GM23338 (cell line): ENCODE results near the gene PSMB3. TPM values are rescaled to one million over a fixed set of nuclear protein-coding genes. Genes with fewer than 3 reads are reported as not detected.

Experiments
- ATAC-seq: fragments of 200-7000 bp; cut with Tn5 transposase; 3 replicates; pipeline ENCODE4 v1.9.1; 2020
- DNase-seq: peaks from one replicate; pipeline ENCODE4 v3.0.0-alpha.2; 2015; ENCODE audit warnings: low spot score
- H2AFZ ChIP-seq: fragments of 200-600 bp; sonication (generic); 2 replicates; pipeline ENCODE4 v1.8.0; 2016; ENCODE audit warnings: antibody characterized with exemption, mild to moderate bottlenecking, moderate library complexity
- H3F3A ChIP-seq: fragments of 200-600 bp; sonication (generic); replicated peaks from 2 replicates; pipeline ENCODE4 v1.8.0; 2017; ENCODE audit warnings: antibody characterized with exemption, mixed run types, low read depth
- H3K27ac ChIP-seq: fragments of 200-600 bp; sonication (generic); 2 replicates; pipeline ENCODE4 v1.6.1; 2016; ENCODE audit warnings: low read depth
- H3K27me3 ChIP-seq: fragments of 200-600 bp; sonication (generic); 2 replicates; pipeline ENCODE4 v1.8.0; 2016; ENCODE audit warnings: mild to moderate bottlenecking, mixed run types, moderate library complexity; ENCODE audit not compliant: insufficient read depth
- H3K36me3 ChIP-seq: fragments of 200-600 bp; sonication (generic); 2 replicates; pipeline ENCODE4 v1.8.0; 2016; ENCODE audit warnings: mild to moderate bottlenecking; ENCODE audit not compliant: insufficient read depth
- H3K4me1 ChIP-seq: fragments of 200-600 bp; sonication (generic); 2 replicates; pipeline ENCODE4 v1.8.0; 2016; ENCODE audit warnings: mild to moderate bottlenecking, moderate library complexity; ENCODE audit not compliant: insufficient read depth
- H3K4me2 ChIP-seq: fragments of 200-600 bp; sonication (generic); 2 replicates; pipeline ENCODE4 v1.7.1; 2017; ENCODE audit warnings: mixed run types
- H3K4me3 ChIP-seq: fragments of 200-600 bp; sonication (generic); 2 replicates; pipeline ENCODE4 v1.6.1; 2016; ENCODE audit warnings: mixed run types
- H3K79me2 ChIP-seq: fragments of 200-600 bp; sonication (generic); replicated peaks from 2 replicates; pipeline ENCODE4 v1.8.0; 2017; ENCODE audit warnings: mild to moderate bottlenecking; ENCODE audit not compliant: insufficient read depth
- H3K9me2 ChIP-seq: fragments of 200-600 bp; sonication (generic); 2 replicates; pipeline ENCODE4 v1.8.0; 2017; ENCODE audit not compliant: insufficient read depth
- H4K20me1 ChIP-seq: fragments of 200-600 bp; sonication (generic); replicated peaks from 2 replicates; pipeline ENCODE4 v1.8.0; 2017; ENCODE audit warnings: mild to moderate bottlenecking; ENCODE audit not compliant: insufficient read depth
- H3K27ac Mint-ChIP-seq: 2 replicates; pipeline ENCODE4 v1.8.0; 2020; ENCODE audit warnings: inconsistent platforms, mild to moderate bottlenecking, moderate library complexity, mixed read lengths
- H3K27me3 Mint-ChIP-seq: 3 replicates; pipeline ENCODE4 v1.8.0; 2022; ENCODE audit warnings: low read depth, mild to moderate bottlenecking, moderate library complexity, mixed read lengths, inconsistent platforms; ENCODE audit not compliant: insufficient read depth, poor library complexity
- H3K36me3 Mint-ChIP-seq: 3 replicates; pipeline ENCODE4 v1.8.0; 2021; ENCODE audit warnings: low read depth, mild to moderate bottlenecking, inconsistent platforms, moderate library complexity, mixed read lengths
- H3K4me1 Mint-ChIP-seq: 3 replicates; pipeline ENCODE4 v1.8.0; 2020; ENCODE audit warnings: mild to moderate bottlenecking, inconsistent platforms, mixed read lengths
- H3K4me3 Mint-ChIP-seq: 3 replicates; pipeline ENCODE4 v1.8.0; 2021; ENCODE audit warnings: moderate library complexity, mild to moderate bottlenecking, inconsistent platforms, mixed read lengths
- H3K9me3 Mint-ChIP-seq: 3 replicates; pipeline ENCODE4 v1.8.0; 2020; ENCODE audit warnings: moderate library complexity, mild to moderate bottlenecking, inconsistent platforms, mixed read lengths
- CREB1 ChIP-seq: fragments of 250-450 bp; sonication (Bioruptor Pico); IDR thresholded peaks from 2 replicates; pipeline ENCODE4 v1.5.0; 2020; ENCODE audit warnings: low read depth, mild to moderate bottlenecking, moderate library complexity
- EZH2 ChIP-seq: fragments of 200-600 bp; sonication (generic); IDR thresholded peaks from one replicate; pipeline ENCODE4 v1.8.0; 2017; ENCODE audit warnings: antibody characterized with exemption, mild to moderate bottlenecking, low read depth; ENCODE audit not compliant: unreplicated experiment
- EZH2phosphoT487 ChIP-seq: fragments of 200-600 bp; sonication (generic); IDR thresholded peaks from one replicate; pipeline ENCODE4 v1.8.1; 2018; ENCODE audit warnings: antibody characterized with exemption; ENCODE audit not compliant: unreplicated experiment
- JUNB ChIP-seq: IDR thresholded peaks from one replicate; pipeline ENCODE4 v1.6.1; 2016; ENCODE audit warnings: antibody characterized with exemption; ENCODE audit not compliant: unreplicated experiment
- NANOG ChIP-seq: IDR thresholded peaks from 2 replicates; pipeline ENCODE4 v1.6.1; 2016; ENCODE audit warnings: antibody characterized with exemption, borderline replicate concordance
- POLR2AphosphoS5 ChIP-seq: IDR thresholded peaks from 2 replicates; pipeline ENCODE4 v1.6.1; 2016; ENCODE audit warnings: antibody characterized with exemption, low read depth
- STAT1 ChIP-seq: IDR thresholded peaks from one replicate; pipeline ENCODE4 v1.6.1; 2016; ENCODE audit warnings: antibody characterized with exemption; ENCODE audit not compliant: unreplicated experiment
- ZNF114 ChIP-seq: fragments of 250-450 bp; sonication (Bioruptor Pico); IDR thresholded peaks from 2 replicates; pipeline ENCODE4 v1.5.0; 2020; ENCODE audit warnings: mild to moderate bottlenecking, moderate library complexity
- ZNF331 ChIP-seq: fragments of 250-450 bp; sonication (Bioruptor Pico); IDR thresholded peaks from 2 replicates; pipeline ENCODE4 v1.5.0; 2020; ENCODE audit warnings: low read depth, mild to moderate bottlenecking, moderate library complexity
- polyA plus RNA-seq: library from polyadenylated mRNA; unstranded; fragments of >200 nt; fragmentation: Nextera tagmentation; extraction: Ambion mirVana; gene quantifications from 2 replicates; pipeline ENCODE4 v1.2.1, GENCODE V29; 2016
- total RNA-seq: library from RNA; depleted of rRNA; stranded (reverse); fragments of >200 nt; shearing (Covaris generic); gene quantifications from 2 replicates; pipeline ENCODE4 v1.2.3, GENCODE V29; 2014
- TF ChIP-seq, protein P1 (sequence below): IDR thresholded peaks from one replicate; pipeline ENCODE4 v1.6.1; 2018; ENCODE audit warnings: antibody characterized with exemption; ENCODE audit not compliant: unreplicated experiment
- TF ChIP-seq, protein P2 (sequence below), 2 experiments: fragments of 200-600 bp in 1 of 2; sonication (generic) in 1 of 2; conservative IDR thresholded peaks; 2 replicates each; pipeline versions ENCODE4 v1.5.1 to v1.6.1; 2016 to 2017; ENCODE audit warnings: antibody characterized with exemption in 2 of 2, low read depth in 2 of 2, mild to moderate bottlenecking in 2 of 2, moderate library complexity in 1 of 2
- TF ChIP-seq, protein P3 (sequence below): fragments of 250-450 bp; sonication (Bioruptor Pico); IDR thresholded peaks from 2 replicates; pipeline ENCODE4 v1.5.0; 2020; ENCODE audit warnings: mild to moderate bottlenecking, moderate library complexity
- TF ChIP-seq, protein P4 (sequence below): IDR thresholded peaks from 2 replicates; pipeline ENCODE4 v1.6.1; 2016; ENCODE audit warnings: antibody characterized with exemption

Gene PSMB3
- total and polyA plus RNA-seq, 2 experiments from 2014 or later: 250 to 523 TPM

DNA sequence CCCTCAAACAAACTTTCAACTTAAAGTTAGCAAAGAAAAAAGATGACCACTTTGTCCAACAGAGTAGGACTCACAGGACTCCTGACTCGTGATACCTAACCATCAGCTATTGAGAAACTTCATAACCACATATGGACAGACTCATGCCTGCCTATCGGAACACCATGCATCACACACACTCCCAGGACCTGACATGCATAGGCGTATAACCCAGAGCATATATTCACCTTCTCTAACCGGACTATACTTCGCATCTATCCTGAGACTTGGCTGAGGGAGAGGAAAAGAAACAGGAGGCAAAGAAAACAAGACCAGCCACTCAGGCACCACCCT is 44.6 kb downstream of the PSMB3 start:
- H3K36me3 Mint-ChIP-seq: peaks cover 52% of the 10 kb centered on the region
- Histone ChIP-seq H3K27me3 (no peaks in the 10 kb centered on the region), H3K4me2 (peak overlapping the region; percentile 98; the same call in 1 of the 2 replicates), H3K4me1 (peaks cover 16% of the 10 kb centered on the region), H3F3A (peaks cover 10% of the 10 kb centered on the region; the same call in 1 of the 2 replicates), H3K27ac (no peak overlapping the region), H3K79me2 (peaks cover 66% of the 10 kb centered on the region), H4K20me1 (peaks cover 29% of the 10 kb centered on the region), H3K4me3 (no peak overlapping the region; the same call in 1 of the 2 replicates), H3K36me3 (peaks cover 12% of the 10 kb centered on the region; the same call in 1 of the 2 replicates), H3K9me2 (no peaks in the 10 kb centered on the region), H2AFZ (no peak overlapping the region)
- 0 out of 2 replicates have a peak overlapping the region, but pooled peaks have one; percentile 12 for H3K27ac Mint-ChIP-seq
- H3K4me1 Mint-ChIP-seq: peaks cover 23% of the 10 kb centered on the region
- H3K27me3 Mint-ChIP-seq: peaks cover 4% of the 10 kb centered on the region
- DNase-seq (no peak), ATAC-seq (no peak)
- TF ChIP-seq ZNF114 (no peak), ZNF331 (CRISPR knock-in tag) (no peak), NANOG (no peak), EZH2phosphoT487 (no peak), POLR2AphosphoS5 (no peak), STAT1 (no peak), EZH2 (no peak), CREB1 (CRISPR knock-in tag) (no peak), JUNB (no peak)
- TF ChIP-seq, protein P1, sequence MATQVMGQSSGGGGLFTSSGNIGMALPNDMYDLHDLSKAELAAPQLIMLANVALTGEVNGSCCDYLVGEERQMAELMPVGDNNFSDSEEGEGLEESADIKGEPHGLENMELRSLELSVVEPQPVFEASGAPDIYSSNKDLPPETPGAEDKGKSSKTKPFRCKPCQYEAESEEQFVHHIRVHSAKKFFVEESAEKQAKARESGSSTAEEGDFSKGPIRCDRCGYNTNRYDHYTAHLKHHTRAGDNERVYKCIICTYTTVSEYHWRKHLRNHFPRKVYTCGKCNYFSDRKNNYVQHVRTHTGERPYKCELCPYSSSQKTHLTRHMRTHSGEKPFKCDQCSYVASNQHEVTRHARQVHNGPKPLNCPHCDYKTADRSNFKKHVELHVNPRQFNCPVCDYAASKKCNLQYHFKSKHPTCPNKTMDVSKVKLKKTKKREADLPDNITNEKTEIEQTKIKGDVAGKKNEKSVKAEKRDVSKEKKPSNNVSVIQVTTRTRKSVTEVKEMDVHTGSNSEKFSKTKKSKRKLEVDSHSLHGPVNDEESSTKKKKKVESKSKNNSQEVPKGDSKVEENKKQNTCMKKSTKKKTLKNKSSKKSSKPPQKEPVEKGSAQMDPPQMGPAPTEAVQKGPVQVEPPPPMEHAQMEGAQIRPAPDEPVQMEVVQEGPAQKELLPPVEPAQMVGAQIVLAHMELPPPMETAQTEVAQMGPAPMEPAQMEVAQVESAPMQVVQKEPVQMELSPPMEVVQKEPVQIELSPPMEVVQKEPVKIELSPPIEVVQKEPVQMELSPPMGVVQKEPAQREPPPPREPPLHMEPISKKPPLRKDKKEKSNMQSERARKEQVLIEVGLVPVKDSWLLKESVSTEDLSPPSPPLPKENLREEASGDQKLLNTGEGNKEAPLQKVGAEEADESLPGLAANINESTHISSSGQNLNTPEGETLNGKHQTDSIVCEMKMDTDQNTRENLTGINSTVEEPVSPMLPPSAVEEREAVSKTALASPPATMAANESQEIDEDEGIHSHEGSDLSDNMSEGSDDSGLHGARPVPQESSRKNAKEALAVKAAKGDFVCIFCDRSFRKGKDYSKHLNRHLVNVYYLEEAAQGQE: no peak
- TF ChIP-seq, protein P2, sequence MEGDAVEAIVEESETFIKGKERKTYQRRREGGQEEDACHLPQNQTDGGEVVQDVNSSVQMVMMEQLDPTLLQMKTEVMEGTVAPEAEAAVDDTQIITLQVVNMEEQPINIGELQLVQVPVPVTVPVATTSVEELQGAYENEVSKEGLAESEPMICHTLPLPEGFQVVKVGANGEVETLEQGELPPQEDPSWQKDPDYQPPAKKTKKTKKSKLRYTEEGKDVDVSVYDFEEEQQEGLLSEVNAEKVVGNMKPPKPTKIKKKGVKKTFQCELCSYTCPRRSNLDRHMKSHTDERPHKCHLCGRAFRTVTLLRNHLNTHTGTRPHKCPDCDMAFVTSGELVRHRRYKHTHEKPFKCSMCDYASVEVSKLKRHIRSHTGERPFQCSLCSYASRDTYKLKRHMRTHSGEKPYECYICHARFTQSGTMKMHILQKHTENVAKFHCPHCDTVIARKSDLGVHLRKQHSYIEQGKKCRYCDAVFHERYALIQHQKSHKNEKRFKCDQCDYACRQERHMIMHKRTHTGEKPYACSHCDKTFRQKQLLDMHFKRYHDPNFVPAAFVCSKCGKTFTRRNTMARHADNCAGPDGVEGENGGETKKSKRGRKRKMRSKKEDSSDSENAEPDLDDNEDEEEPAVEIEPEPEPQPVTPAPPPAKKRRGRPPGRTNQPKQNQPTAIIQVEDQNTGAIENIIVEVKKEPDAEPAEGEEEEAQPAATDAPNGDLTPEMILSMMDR (conservative IDR thresholded peaks at IDR 0.05; ENCODE audit: low read depth in 2 of 2): no peak
- TF ChIP-seq, protein P3, sequence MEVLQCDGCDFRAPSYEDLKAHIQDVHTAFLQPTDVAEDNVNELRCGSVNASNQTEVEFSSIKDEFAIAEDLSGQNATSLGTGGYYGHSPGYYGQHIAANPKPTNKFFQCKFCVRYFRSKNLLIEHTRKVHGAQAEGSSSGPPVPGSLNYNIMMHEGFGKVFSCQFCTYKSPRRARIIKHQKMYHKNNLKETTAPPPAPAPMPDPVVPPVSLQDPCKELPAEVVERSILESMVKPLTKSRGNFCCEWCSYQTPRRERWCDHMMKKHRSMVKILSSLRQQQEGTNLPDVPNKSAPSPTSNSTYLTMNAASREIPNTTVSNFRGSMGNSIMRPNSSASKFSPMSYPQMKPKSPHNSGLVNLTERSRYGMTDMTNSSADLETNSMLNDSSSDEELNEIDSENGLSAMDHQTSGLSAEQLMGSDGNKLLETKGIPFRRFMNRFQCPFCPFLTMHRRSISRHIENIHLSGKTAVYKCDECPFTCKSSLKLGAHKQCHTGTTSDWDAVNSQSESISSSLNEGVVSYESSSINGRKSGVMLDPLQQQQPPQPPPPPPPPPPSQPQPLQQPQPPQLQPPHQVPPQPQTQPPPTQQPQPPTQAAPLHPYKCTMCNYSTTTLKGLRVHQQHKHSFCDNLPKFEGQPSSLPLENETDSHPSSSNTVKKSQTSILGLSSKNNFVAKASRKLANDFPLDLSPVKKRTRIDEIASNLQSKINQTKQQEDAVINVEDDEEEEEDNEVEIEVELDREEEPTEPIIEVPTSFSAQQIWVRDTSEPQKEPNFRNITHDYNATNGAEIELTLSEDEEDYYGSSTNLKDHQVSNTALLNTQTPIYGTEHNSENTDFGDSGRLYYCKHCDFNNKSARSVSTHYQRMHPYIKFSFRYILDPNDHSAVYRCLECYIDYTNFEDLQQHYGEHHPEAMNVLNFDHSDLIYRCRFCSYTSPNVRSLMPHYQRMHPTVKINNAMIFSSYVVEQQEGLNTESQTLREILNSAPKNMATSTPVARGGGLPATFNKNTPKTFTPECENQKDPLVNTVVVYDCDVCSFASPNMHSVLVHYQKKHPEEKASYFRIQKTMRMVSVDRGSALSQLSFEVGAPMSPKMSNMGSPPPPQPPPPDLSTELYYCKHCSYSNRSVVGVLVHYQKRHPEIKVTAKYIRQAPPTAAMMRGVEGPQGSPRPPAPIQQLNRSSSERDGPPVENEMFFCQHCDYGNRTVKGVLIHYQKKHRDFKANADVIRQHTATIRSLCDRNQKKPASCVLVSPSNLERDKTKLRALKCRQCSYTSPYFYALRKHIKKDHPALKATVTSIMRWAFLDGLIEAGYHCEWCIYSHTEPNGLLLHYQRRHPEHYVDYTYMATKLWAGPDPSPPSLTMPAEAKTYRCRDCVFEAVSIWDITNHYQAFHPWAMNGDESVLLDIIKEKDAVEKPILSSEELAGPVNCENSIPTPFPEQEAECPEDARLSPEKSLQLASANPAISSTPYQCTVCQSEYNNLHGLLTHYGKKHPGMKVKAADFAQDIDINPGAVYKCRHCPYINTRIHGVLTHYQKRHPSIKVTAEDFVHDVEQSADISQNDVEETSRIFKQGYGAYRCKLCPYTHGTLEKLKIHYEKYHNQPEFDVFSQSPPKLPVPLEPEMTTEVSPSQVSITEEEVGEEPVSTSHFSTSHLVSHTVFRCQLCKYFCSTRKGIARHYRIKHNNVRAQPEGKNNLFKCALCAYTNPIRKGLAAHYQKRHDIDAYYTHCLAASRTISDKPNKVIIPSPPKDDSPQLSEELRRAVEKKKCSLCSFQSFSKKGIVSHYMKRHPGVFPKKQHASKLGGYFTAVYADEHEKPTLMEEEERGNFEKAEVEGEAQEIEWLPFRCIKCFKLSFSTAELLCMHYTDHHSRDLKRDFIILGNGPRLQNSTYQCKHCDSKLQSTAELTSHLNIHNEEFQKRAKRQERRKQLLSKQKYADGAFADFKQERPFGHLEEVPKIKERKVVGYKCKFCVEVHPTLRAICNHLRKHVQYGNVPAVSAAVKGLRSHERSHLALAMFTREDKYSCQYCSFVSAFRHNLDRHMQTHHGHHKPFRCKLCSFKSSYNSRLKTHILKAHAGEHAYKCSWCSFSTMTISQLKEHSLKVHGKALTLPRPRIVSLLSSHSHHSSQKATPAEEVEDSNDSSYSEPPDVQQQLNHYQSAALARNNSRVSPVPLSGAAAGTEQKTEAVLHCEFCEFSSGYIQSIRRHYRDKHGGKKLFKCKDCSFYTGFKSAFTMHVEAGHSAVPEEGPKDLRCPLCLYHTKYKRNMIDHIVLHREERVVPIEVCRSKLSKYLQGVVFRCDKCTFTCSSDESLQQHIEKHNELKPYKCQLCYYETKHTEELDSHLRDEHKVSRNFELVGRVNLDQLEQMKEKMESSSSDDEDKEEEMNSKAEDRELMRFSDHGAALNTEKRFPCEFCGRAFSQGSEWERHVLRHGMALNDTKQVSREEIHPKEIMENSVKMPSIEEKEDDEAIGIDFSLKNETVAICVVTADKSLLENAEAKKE (CRISPR knock-in tag): no peak
- TF ChIP-seq, protein P4, sequence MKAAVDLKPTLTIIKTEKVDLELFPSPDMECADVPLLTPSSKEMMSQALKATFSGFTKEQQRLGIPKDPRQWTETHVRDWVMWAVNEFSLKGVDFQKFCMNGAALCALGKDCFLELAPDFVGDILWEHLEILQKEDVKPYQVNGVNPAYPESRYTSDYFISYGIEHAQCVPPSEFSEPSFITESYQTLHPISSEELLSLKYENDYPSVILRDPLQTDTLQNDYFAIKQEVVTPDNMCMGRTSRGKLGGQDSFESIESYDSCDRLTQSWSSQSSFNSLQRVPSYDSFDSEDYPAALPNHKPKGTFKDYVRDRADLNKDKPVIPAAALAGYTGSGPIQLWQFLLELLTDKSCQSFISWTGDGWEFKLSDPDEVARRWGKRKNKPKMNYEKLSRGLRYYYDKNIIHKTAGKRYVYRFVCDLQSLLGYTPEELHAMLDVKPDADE: no peak
- H3K9me3 Mint-ChIP-seq: peaks cover 2% of the 10 kb centered on the region; the same call in 2 of the 3 replicates
- peak overlapping the region; percentile 25 for H3K4me3 Mint-ChIP-seq
